Loucy (cell line): Measurements from ENCODE around the gene NIM1K.
"Not testable (repeated sequence)": the region's sequence is repeated elsewhere in the genome, so short reads cannot be mapped to it uniquely, and the experiment has no call there.

Source experiments
- EZH2phosphoT487 ChIP-seq: fragments of 200-600 bp; IDR thresholded peaks from 2 replicates; pipeline ENCODE4 v1.6.1; 2018; ENCODE audit warnings: antibody characterized with exemption, mild to moderate bottlenecking, moderate library complexity, borderline replicate concordance
- TF ChIP-seq, protein P1 (sequence below): fragments of 200-600 bp; sonication (generic); conservative IDR thresholded peaks from 2 replicates; pipeline ENCODE4 v1.5.1; 2014; ENCODE audit warnings: mild to moderate bottlenecking, antibody characterized with exemption, low read length

DNA sequence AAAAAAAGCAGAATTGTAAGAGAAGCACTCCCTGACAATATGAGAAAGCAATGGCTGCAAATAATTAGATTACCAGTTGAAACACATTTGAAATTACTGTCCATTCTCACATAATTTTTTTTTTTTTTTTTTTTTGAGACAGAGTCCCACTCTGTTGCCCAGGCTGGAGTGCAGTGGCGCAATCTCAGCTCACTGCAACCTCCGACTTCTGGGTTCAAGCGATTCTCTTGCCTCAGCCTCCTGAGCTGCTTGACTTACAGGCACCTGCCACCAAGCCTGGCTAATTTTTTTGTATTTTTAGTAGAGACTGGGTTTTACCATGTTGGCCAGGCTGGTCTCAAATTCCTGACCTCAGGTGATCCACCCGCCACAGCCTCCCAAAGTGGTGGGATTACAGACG, 114.9 kb downstream of the NIM1K start:
- not testable (repeated sequence) for TF ChIP-seq EZH2phosphoT487
- TF ChIP-seq, protein P1, sequence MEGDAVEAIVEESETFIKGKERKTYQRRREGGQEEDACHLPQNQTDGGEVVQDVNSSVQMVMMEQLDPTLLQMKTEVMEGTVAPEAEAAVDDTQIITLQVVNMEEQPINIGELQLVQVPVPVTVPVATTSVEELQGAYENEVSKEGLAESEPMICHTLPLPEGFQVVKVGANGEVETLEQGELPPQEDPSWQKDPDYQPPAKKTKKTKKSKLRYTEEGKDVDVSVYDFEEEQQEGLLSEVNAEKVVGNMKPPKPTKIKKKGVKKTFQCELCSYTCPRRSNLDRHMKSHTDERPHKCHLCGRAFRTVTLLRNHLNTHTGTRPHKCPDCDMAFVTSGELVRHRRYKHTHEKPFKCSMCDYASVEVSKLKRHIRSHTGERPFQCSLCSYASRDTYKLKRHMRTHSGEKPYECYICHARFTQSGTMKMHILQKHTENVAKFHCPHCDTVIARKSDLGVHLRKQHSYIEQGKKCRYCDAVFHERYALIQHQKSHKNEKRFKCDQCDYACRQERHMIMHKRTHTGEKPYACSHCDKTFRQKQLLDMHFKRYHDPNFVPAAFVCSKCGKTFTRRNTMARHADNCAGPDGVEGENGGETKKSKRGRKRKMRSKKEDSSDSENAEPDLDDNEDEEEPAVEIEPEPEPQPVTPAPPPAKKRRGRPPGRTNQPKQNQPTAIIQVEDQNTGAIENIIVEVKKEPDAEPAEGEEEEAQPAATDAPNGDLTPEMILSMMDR = not testable (repeated sequence)
